Measurements from ENCODE around the gene AIFM3. TPM values are rescaled to one million over a fixed set of nuclear protein-coding genes. Genes with fewer than 3 reads are reported as not detected.

AIFM3 gene
- total RNA-seq, 1 experiment from 2014 or later = 9.7 TPM

DNA sequence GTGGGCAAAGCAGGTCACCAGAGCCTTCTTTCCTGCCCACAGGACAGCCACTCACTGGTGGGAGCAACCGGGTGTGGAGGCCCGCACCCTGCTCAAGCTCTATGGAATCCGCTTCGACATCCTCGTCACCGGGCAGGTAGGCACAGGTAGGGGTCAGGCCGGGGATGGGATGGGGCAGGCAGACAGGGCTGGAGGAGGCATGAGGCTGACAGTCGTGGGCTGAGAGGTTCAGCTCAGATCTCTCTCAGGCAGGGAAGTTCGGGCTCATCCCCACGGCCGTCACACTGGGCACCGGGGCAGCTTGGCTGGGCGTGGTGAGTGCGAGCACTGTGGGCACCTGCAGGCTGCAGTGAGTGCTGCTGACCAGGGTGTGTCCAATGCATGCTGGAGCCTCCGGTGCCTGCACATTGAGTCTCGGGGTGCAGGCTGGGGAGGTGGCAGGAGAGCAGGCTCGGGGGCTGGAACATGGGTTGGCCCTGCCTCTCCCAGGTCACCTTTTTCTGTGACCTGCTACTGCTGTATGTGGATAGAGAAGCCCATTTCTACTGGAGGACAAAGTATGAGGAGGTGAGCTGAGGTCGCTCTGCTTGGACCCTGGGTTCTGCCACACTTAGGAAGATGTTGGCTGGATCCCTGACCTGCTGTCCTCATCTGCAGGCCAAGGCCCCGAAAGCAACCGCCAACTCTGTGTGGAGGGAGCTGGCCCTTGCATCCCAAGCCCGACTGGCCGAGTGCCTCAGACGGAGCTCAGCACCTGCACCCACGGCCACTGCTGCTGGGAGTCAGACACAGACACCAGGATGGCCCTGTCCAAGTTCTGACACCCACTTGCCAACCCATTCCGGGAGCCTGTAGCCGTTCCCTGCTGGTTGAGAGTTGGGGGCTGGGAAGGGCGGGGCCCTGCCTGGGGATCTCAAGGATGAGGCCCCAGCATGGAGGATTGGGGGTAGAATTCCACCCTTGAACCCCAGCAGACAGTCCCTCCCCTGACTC lies 59.0 kb downstream of the AIFM3 start:
- H3K27me3 ChIP-seq (ENCODE audit: insufficient read depth, low read length) = no peaks in the 10 kb centered on the region
- H3K4me3 ChIP-seq (replicated peaks in 1 of 2; ENCODE audit: low read depth in 1 of 2, low read length in 2 of 2) = no peak overlapping the region
- TF ChIP-seq SP1 (IDR thresholded peaks at IDR 0.05; ENCODE audit: low read depth) = no peak
- TF ChIP-seq SRF (IDR thresholded peaks at IDR 0.05; ENCODE audit: low read depth) = no peak
- TF ChIP-seq, protein P1, sequence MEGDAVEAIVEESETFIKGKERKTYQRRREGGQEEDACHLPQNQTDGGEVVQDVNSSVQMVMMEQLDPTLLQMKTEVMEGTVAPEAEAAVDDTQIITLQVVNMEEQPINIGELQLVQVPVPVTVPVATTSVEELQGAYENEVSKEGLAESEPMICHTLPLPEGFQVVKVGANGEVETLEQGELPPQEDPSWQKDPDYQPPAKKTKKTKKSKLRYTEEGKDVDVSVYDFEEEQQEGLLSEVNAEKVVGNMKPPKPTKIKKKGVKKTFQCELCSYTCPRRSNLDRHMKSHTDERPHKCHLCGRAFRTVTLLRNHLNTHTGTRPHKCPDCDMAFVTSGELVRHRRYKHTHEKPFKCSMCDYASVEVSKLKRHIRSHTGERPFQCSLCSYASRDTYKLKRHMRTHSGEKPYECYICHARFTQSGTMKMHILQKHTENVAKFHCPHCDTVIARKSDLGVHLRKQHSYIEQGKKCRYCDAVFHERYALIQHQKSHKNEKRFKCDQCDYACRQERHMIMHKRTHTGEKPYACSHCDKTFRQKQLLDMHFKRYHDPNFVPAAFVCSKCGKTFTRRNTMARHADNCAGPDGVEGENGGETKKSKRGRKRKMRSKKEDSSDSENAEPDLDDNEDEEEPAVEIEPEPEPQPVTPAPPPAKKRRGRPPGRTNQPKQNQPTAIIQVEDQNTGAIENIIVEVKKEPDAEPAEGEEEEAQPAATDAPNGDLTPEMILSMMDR (IDR thresholded peaks at IDR 0.05 in 2 of 3, conservative IDR thresholded peaks at IDR 0.05 in 1 of 3; ENCODE audit: borderline replicate concordance in 1 of 3, insufficient read depth in 1 of 3, low read depth in 2 of 3, low read length in 2 of 3) = no peak
- TF ChIP-seq ELF1 (IDR thresholded peaks at IDR 0.05; ENCODE audit: borderline replicate concordance, low read depth) = no peak
- no peak for TF ChIP-seq ZFX (IDR thresholded peaks at IDR 0.05)
- TF ChIP-seq FOSL1 (IDR thresholded peaks at IDR 0.05; ENCODE audit: low read depth) = no peak
- TF ChIP-seq JUND (IDR thresholded peaks at IDR 0.05) = no peak
- TF ChIP-seq, protein P2, sequence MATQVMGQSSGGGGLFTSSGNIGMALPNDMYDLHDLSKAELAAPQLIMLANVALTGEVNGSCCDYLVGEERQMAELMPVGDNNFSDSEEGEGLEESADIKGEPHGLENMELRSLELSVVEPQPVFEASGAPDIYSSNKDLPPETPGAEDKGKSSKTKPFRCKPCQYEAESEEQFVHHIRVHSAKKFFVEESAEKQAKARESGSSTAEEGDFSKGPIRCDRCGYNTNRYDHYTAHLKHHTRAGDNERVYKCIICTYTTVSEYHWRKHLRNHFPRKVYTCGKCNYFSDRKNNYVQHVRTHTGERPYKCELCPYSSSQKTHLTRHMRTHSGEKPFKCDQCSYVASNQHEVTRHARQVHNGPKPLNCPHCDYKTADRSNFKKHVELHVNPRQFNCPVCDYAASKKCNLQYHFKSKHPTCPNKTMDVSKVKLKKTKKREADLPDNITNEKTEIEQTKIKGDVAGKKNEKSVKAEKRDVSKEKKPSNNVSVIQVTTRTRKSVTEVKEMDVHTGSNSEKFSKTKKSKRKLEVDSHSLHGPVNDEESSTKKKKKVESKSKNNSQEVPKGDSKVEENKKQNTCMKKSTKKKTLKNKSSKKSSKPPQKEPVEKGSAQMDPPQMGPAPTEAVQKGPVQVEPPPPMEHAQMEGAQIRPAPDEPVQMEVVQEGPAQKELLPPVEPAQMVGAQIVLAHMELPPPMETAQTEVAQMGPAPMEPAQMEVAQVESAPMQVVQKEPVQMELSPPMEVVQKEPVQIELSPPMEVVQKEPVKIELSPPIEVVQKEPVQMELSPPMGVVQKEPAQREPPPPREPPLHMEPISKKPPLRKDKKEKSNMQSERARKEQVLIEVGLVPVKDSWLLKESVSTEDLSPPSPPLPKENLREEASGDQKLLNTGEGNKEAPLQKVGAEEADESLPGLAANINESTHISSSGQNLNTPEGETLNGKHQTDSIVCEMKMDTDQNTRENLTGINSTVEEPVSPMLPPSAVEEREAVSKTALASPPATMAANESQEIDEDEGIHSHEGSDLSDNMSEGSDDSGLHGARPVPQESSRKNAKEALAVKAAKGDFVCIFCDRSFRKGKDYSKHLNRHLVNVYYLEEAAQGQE (IDR thresholded peaks at IDR 0.05; ENCODE audit: low read depth) = no peak
- TF ChIP-seq POLR2AphosphoS5 (IDR thresholded peaks at IDR 0.05; ENCODE audit: low read depth, low read length) = no peak
- no peaks in the 10 kb centered on the region for H3K36me3 ChIP-seq (ENCODE audit: control insufficient read depth in 1 of 2, insufficient read depth in 2 of 2, low read length in 2 of 2)
- RAD21 ChIA-PET (ENCODE audit: low non-redundant PET in 1 of 2, low total read pairs in 2 of 2, uncharacterized antibody in 2 of 2, unreplicated experiment in 2 of 2) = no interaction called here
- H2AFZ ChIP-seq (ENCODE audit: low read depth, low read length, poor library complexity, severe bottlenecking) = no peak overlapping the region
- H3K27ac ChIP-seq (ENCODE audit: low read depth, low read length) = no peak overlapping the region
- ATAC-seq (no peak), DNase-seq (ENCODE audit: low read depth, low spot score) (no peak)
- CTCF ChIA-PET = no interaction called here
- no peak overlapping the region for H3K4me2 ChIP-seq (ENCODE audit: low read length)
- POLR2A ChIA-PET = no interaction called here
- H3K9me3 ChIP-seq (ENCODE audit: control insufficient read depth in 1 of 2, insufficient read depth in 1 of 2, low read depth in 1 of 2, low read length in 2 of 2) = no peaks in the 10 kb centered on the region
- BruUV-seq (replicated peaks) = no TSS peak
- no peaks in the 10 kb centered on the region for H4K20me1 ChIP-seq (ENCODE audit: insufficient read depth)
- H3K9ac ChIP-seq (ENCODE audit: low read length) = no peak overlapping the region
- no peaks in the 10 kb centered on the region for H3K9me2 ChIP-seq (ENCODE audit: insufficient read depth)
- intact Hi-C loops (cut with micrococcal nuclease) = no loop called here
- H3K79me2 ChIP-seq (ENCODE audit: insufficient read depth, low read length) = no peaks in the 10 kb centered on the region
- no peaks in the 10 kb centered on the region for H3K4me1 ChIP-seq (ENCODE audit: control insufficient read depth in 1 of 2, insufficient read depth in 2 of 2, low read length in 2 of 2)
